Superior temporal gyrus (tissue), 1 donor: ENCODE data around the gene NACAD.

Experiments used
- DNase-seq: peaks from one replicate; pipeline ENCODE4 v3.0.0-alpha.2; 2016; ENCODE audit errors: extremely low spot score

The NACAD gene

GRCh38 chr7:45092100-45092930, 3.5 kb upstream of the NACAD start:
- no peak for DNase-seq

GRCh38 chr7:45089341-45089891, 647 bp upstream of the NACAD start:
- peak; percentile 97 for DNase-seq

GRCh38 chr7:45088146-45088701, 545 bp downstream of the NACAD start:
- no peak for DNase-seq

GRCh38 chr7:45087301-45088145, 1.2 kb downstream of the NACAD start:
- no peak for DNase-seq

GRCh38 chr7:45086331-45087065, 2.3 kb downstream of the NACAD start:
- peak; percentile 86 for DNase-seq

- DNase-seq: no peak
Observed at GRCh38 chr7:45085619-45086200, 3.1 kb downstream of the NACAD start.

- DNase-seq: no peak
Observed at GRCh38 chr7:45084901-45085618, 3.7 kb downstream of the NACAD start.

- no peak for DNase-seq
Observed at GRCh38 chr7:45084336-45084735, 4.4 kb downstream of the NACAD start.

GRCh38 chr7:45082831-45083331, 5.9 kb downstream of the NACAD start:
- DNase-seq: no peak

GRCh38 chr7:45082031-45082830, 6.5 kb downstream of the NACAD start:
- peak; percentile 80 for DNase-seq

GRCh38 chr7:45081670-45081974, 7.1 kb downstream of the NACAD start:
- no peak for DNase-seq

GRCh38 chr7:45080958-45081669, 7.7 kb downstream of the NACAD start:
- DNase-seq: no peak

GRCh38 chr7:45080265-45080957, 8.4 kb downstream of the NACAD start:
- DNase-seq: no peak

GRCh38 chr7:45078125-45078681, 10.6 kb downstream of the NACAD start:
- DNase-seq: no peak

- DNase-seq: no peak
Observed at GRCh38 chr7:45077579-45077978, 11.2 kb downstream of the NACAD start.

GRCh38 chr7:45076946-45077345, 11.8 kb downstream of the NACAD start:
- no peak for DNase-seq

- DNase-seq: no peak
Observed at GRCh38 chr7:45075871-45076796, 12.6 kb downstream of the NACAD start.
